Neural progenitor cell (in vitro differentiated cells): Measurements from ENCODE around the gene ITGA2B. TPM values are rescaled to one million over a fixed set of nuclear protein-coding genes. Genes with fewer than 3 reads are reported as not detected.

Experiments used
- DNase-seq: peaks from one replicate; pipeline ENCODE4 v3.0.0-alpha.2; 2016; ENCODE audit warnings: low spot score
- H2AFZ ChIP-seq: fragments of 200-600 bp; sonication (generic); replicated peaks from 2 replicates; pipeline ENCODE4 v1.6.1; 2016; ENCODE audit warnings: antibody characterized with exemption
- H3F3A ChIP-seq: fragments of 200-600 bp; sonication (generic); 2 replicates; pipeline ENCODE4 v1.6.1; 2016; ENCODE audit warnings: antibody characterized with exemption, low read depth
- H3K27ac ChIP-seq: fragments of 200-600 bp; sonication (generic); 2 replicates; pipeline ENCODE4 v1.5.1; 2016; ENCODE audit warnings: mild to moderate bottlenecking
- H3K27me3 ChIP-seq: fragments of 200-600 bp; sonication (generic); 2 replicates; pipeline ENCODE4 v1.6.1; 2016; ENCODE audit warnings: mild to moderate bottlenecking, moderate library complexity
- H3K36me3 ChIP-seq: fragments of 200-600 bp; sonication (generic); 2 replicates; pipeline ENCODE4 v1.5.1; 2016
- H3K4me1 ChIP-seq: fragments of 200-600 bp; sonication (generic); 2 replicates; pipeline ENCODE4 v1.6.1; 2016; ENCODE audit warnings: mixed run types
- H3K4me2 ChIP-seq: fragments of 200-600 bp; sonication (generic); 2 replicates; pipeline ENCODE4 v1.6.1; 2016
- H3K4me3 ChIP-seq: fragments of 200-600 bp; sonication (generic); 2 replicates; pipeline ENCODE4 v1.5.1; 2016
- H3K79me2 ChIP-seq: fragments of 200-600 bp; sonication (generic); 2 replicates; pipeline ENCODE4 v1.6.1; 2016; ENCODE audit warnings: low read depth
- H3K9ac ChIP-seq: fragments of 200-600 bp; sonication (generic); 2 replicates; pipeline ENCODE4 v1.6.1; 2016
- H3K9me3 ChIP-seq: fragments of 200-600 bp; sonication (generic); 2 replicates; pipeline ENCODE4 v1.5.1; 2016; ENCODE audit warnings: low read depth
- H4K20me1 ChIP-seq: fragments of 200-600 bp; sonication (generic); 2 replicates; pipeline ENCODE4 v1.6.1; 2016; ENCODE audit warnings: low read depth
- H3K27ac Mint-ChIP-seq: 3 replicates; pipeline ENCODE4 v1.8.0; 2021; ENCODE audit warnings: mixed read lengths
- H3K27me3 Mint-ChIP-seq: 2 replicates; pipeline ENCODE4 v1.8.0; 2022; ENCODE audit warnings: low read depth, mild to moderate bottlenecking, inconsistent platforms, moderate library complexity, mixed read lengths; ENCODE audit not compliant: insufficient read depth
- H3K36me3 Mint-ChIP-seq: 3 replicates; pipeline ENCODE4 v1.8.0; 2021; ENCODE audit warnings: mixed read lengths
- H3K4me1 Mint-ChIP-seq: 3 replicates; pipeline ENCODE4 v1.8.0; 2021; ENCODE audit warnings: mixed read lengths
- H3K4me3 Mint-ChIP-seq: 3 replicates; pipeline ENCODE4 v1.8.0; 2021; ENCODE audit warnings: mild to moderate bottlenecking, moderate library complexity, mixed read lengths
- H3K9me3 Mint-ChIP-seq: 3 replicates; pipeline ENCODE4 v1.8.0; 2020; ENCODE audit warnings: mixed read lengths
- EZH2 ChIP-seq: fragments of 200-600 bp; sonication (generic); IDR thresholded peaks from 2 replicates; pipeline ENCODE4 v1.6.1; 2017; ENCODE audit warnings: antibody characterized with exemption, mild to moderate bottlenecking, moderate library complexity
- EZH2phosphoT487 ChIP-seq: fragments of 200-600 bp; sonication (generic); IDR thresholded peaks from 2 replicates; pipeline ENCODE4 v1.6.1; 2017; ENCODE audit warnings: antibody characterized with exemption
- total RNA-seq: library from RNA; depleted of rRNA; stranded (reverse); fragments of >200 nt; gene quantifications from 2 replicates; pipeline ENCODE4 v1.2.3, GENCODE V29; 2015; ENCODE audit warnings: low replicate concordance
- TF ChIP-seq, protein P1 (sequence below): fragments of 200-600 bp; sonication (generic); IDR thresholded peaks from 2 replicates; pipeline ENCODE4 v1.5.1; 2017; ENCODE audit warnings: antibody characterized with exemption, mild to moderate bottlenecking

ITGA2B gene
- total RNA-seq, 1 donor from 2014 or later, result 4.7 TPM

- no peak overlapping the region for H3K9ac ChIP-seq
- Mint-ChIP-seq H3K27me3 (peaks cover 14% of the 10 kb centered on the region), H3K4me3 (no peak overlapping the region), H3K9me3 (no peaks in the 10 kb centered on the region), H3K27ac (no peak overlapping the region), H3K4me1 (peaks cover 9% of the 10 kb centered on the region), H3K36me3 (peaks cover 5% of the 10 kb centered on the region)
- H3K36me3 ChIP-seq, result no peaks in the 10 kb centered on the region
- peaks cover 49% of the 10 kb centered on the region for H4K20me1 ChIP-seq
- H3K4me1 ChIP-seq, result no peaks in the 10 kb centered on the region
- peak; percentile 80 for DNase-seq
- peaks cover 12% of the 10 kb centered on the region for H3K27me3 ChIP-seq
- H2AFZ ChIP-seq, result no peak overlapping the region
- peaks cover 29% of the 10 kb centered on the region for H3F3A ChIP-seq
- no peak overlapping the region for H3K4me2 ChIP-seq
- no peak overlapping the region for H3K4me3 ChIP-seq
- H3K9me3 ChIP-seq, result no peaks in the 10 kb centered on the region
- peaks cover 12% of the 10 kb centered on the region for H3K79me2 ChIP-seq
- TF ChIP-seq, protein P1, sequence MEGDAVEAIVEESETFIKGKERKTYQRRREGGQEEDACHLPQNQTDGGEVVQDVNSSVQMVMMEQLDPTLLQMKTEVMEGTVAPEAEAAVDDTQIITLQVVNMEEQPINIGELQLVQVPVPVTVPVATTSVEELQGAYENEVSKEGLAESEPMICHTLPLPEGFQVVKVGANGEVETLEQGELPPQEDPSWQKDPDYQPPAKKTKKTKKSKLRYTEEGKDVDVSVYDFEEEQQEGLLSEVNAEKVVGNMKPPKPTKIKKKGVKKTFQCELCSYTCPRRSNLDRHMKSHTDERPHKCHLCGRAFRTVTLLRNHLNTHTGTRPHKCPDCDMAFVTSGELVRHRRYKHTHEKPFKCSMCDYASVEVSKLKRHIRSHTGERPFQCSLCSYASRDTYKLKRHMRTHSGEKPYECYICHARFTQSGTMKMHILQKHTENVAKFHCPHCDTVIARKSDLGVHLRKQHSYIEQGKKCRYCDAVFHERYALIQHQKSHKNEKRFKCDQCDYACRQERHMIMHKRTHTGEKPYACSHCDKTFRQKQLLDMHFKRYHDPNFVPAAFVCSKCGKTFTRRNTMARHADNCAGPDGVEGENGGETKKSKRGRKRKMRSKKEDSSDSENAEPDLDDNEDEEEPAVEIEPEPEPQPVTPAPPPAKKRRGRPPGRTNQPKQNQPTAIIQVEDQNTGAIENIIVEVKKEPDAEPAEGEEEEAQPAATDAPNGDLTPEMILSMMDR, result peak; percentile 74
- TF ChIP-seq EZH2phosphoT487 (no peak), EZH2 (no peak)
- no peak overlapping the region for H3K27ac ChIP-seq
Observed at GRCh38 chr17:44350733-44351226, 38.7 kb downstream of the ITGA2B start.

DNA sequence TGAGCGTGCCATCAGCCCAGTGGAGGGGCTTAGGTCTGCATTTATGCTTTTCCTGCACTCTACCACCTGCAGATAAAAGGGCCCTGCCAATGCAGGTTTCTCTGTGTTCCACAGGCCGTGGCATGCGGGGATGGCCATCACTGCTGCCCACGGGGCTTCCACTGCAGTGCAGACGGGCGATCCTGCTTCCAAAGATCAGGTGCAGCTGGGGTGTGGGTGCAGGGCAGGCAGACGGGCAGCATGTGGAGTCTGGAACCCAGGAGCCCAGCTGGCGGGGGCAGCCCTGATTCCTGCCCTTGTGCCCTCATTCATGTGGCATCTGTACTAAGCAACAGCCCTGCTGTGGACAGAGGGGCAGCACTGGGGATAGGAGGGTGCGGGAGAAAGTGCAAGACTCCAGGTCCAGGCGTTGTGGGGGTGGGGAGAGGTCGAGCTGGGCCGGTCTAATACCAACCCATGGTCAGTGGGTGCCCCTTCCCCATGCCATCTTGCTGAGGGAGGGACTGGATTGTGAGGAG, 39.8 kb downstream of the ITGA2B start:
- TF ChIP-seq EZH2phosphoT487 (no peak), EZH2 (no peak)
- TF ChIP-seq, protein P1, result no peak
- Histone ChIP-seq H2AFZ (no peak overlapping the region), H3K4me3 (no peak overlapping the region), H3K9ac (no peak overlapping the region), H4K20me1 (peaks cover 38% of the 10 kb centered on the region), H3K9me3 (no peaks in the 10 kb centered on the region), H3K27ac (no peak overlapping the region), H3K4me2 (no peak overlapping the region), H3F3A (peaks cover 23% of the 10 kb centered on the region), H3K36me3 (no peaks in the 10 kb centered on the region), H3K4me1 (no peaks in the 10 kb centered on the region), H3K79me2 (peaks cover 12% of the 10 kb centered on the region), H3K27me3 (peaks cover 12% of the 10 kb centered on the region)
- no peak overlapping the region for H3K4me3 Mint-ChIP-seq
- H3K4me1 Mint-ChIP-seq, result peaks cover 13% of the 10 kb centered on the region
- peaks cover 5% of the 10 kb centered on the region for H3K36me3 Mint-ChIP-seq
- no peak for DNase-seq
- no peak overlapping the region for H3K27ac Mint-ChIP-seq
- H3K27me3 Mint-ChIP-seq, result peaks cover 17% of the 10 kb centered on the region
- no peaks in the 10 kb centered on the region for H3K9me3 Mint-ChIP-seq

DNA sequence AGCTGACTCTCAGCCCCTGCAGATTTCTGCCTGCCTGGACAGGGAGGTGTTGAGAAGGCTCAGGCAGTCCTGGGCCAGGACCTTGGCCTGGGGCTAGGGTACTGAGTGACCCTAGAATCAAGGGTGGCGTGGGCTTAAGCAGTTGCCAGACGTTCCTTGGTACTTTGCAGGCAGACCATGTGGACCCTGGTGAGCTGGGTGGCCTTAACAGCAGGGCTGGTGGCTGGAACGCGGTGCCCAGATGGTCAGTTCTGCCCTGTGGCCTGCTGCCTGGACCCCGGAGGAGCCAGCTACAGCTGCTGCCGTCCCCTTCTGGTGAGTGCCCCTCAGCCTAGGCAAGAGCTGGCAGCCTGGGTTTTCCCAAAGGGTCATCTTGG, 40.5 kb downstream of the ITGA2B start:
- Histone ChIP-seq H3K9ac (no peak overlapping the region), H3K27me3 (peaks cover 9% of the 10 kb centered on the region), H3K4me2 (no peak overlapping the region), H3K4me1 (no peaks in the 10 kb centered on the region), H4K20me1 (peaks cover 38% of the 10 kb centered on the region), H3K79me2 (peaks cover 12% of the 10 kb centered on the region), H3F3A (peaks cover 23% of the 10 kb centered on the region), H3K27ac (no peak overlapping the region), H3K4me3 (no peak overlapping the region), H3K36me3 (no peaks in the 10 kb centered on the region), H2AFZ (no peak overlapping the region), H3K9me3 (no peaks in the 10 kb centered on the region)
- peaks cover 13% of the 10 kb centered on the region for H3K4me1 Mint-ChIP-seq
- H3K4me3 Mint-ChIP-seq, result no peak overlapping the region
- peaks cover 5% of the 10 kb centered on the region for H3K36me3 Mint-ChIP-seq
- H3K9me3 Mint-ChIP-seq, result no peaks in the 10 kb centered on the region
- no peak overlapping the region for H3K27ac Mint-ChIP-seq
- no peak for DNase-seq
- H3K27me3 Mint-ChIP-seq, result peaks cover 20% of the 10 kb centered on the region
- TF ChIP-seq EZH2 (no peak), EZH2phosphoT487 (no peak)
- TF ChIP-seq, protein P1, result no peak
